ENCODE measurements around the gene SERPINF2. TPM values are rescaled to one million over a fixed set of nuclear protein-coding genes. Genes with fewer than 3 reads are reported as not detected.

SERPINF2 gene
- polyA plus RNA-seq, 1 donor from 2014 or later: not detected

DNA sequence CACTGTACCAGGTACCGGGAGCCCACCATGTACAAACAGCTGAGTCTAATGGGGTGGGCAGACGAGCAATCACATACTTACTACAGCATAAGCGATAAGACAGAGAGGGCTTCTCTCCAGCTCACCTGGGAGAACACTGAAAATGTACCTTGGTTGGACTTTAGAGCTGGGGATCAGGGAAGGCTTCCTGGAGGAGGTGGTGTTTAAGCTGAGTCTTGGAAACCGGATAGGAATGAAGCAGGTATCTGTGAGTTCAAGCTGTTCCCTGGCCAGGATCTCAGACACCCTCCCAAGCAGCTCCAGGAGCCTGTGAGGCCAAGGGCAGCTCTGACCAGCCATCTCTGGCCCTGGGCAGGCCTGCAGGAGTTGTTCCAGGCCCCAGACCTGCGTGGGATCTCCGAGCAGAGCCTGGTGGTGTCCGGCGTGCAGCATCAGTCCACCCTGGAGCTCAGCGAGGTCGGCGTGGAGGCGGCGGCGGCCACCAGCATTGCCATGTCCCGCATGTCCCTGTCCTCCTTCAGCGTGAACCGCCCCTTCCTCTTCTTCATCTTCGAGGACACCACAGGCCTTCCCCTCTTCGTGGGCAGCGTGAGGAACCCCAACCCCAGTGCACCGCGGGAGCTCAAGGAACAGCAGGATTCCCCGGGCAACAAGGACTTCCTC is 11.2 kb downstream of the SERPINF2 start:
- Histone ChIP-seq H3K27me3 (ENCODE audit: insufficient read depth, low read depth, low read length) (no peaks in the 10 kb centered on the region), H3K9me3 (ENCODE audit: low read length) (no peaks in the 10 kb centered on the region), H3K36me3 (ENCODE audit: insufficient read depth, low read length) (no peaks in the 10 kb centered on the region), H3K4me3 (ENCODE audit: low read length) (no peak overlapping the region), H3K9me2 (ENCODE audit: insufficient read depth, low read length) (no peaks in the 10 kb centered on the region), H3K4me2 (ENCODE audit: low read length) (no peak overlapping the region), H3K9ac (ENCODE audit: low read length) (no peak overlapping the region), H3K27ac (ENCODE audit: low read length) (no peak overlapping the region), H2AFZ (ENCODE audit: low read depth, low read length) (no peak overlapping the region), H3F3A (ENCODE audit: insufficient read depth, low read length, poor library complexity, severe bottlenecking) (no peaks in the 10 kb centered on the region), H3K79me2 (replicated peaks; ENCODE audit: insufficient read depth, low read length) (no peaks in the 10 kb centered on the region), H4K20me1 (ENCODE audit: insufficient read depth) (no peaks in the 10 kb centered on the region)
- TF ChIP-seq MXI1 (conservative IDR thresholded peaks at IDR 0.05; ENCODE audit: poor library complexity, severe bottlenecking): no peak
- no peak for TF ChIP-seq EZH2 (IDR thresholded peaks at IDR 0.05; ENCODE audit: borderline replicate concordance, insufficient read depth, low read length, poor library complexity, severe bottlenecking)
- TF ChIP-seq TAF1 (IDR thresholded peaks at IDR 0.05; ENCODE audit: low read depth): no peak

DNA sequence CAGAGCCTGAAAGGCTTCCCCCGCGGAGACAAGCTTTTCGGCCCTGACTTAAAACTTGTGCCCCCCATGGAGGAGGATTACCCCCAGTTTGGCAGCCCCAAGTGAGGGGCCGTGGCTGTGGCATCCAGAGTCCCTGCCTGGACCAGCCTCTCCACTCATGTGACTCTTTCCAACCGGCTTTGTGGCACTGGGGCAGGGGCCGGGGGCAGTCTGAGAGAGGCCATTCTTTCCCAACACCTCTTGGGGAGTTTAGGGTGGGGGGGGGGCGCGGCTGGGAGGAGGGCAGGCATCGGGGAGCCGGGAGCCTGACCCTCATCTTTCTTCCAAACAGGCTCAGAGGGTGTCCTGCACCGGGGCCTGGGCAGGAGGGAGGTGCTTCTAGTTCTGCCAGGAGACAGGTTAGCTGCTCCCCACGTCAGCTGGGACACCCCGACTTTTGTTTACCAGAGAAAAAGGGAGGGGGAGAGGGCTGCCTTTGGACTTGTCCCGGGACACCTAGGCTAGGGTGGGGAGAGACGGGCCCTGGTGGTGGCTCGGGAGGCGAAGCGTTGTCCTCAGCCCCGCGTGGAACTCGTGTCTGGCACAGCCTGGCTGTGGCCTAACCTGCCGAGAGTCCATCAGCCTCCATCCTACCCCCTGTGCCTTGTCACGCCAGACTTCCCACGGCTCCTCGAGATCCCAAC is 11.9 kb downstream of the SERPINF2 start:
- Histone ChIP-seq H3K27ac (ENCODE audit: low read length) (no peak overlapping the region), H4K20me1 (ENCODE audit: insufficient read depth) (no peaks in the 10 kb centered on the region), H3K79me2 (replicated peaks; ENCODE audit: insufficient read depth, low read length) (no peaks in the 10 kb centered on the region), H3F3A (ENCODE audit: insufficient read depth, low read length, poor library complexity, severe bottlenecking) (no peaks in the 10 kb centered on the region), H2AFZ (ENCODE audit: low read depth, low read length) (no peak overlapping the region), H3K4me2 (ENCODE audit: low read length) (no peak overlapping the region), H3K9ac (ENCODE audit: low read length) (no peak overlapping the region), H3K9me3 (ENCODE audit: low read length) (no peaks in the 10 kb centered on the region), H3K4me3 (ENCODE audit: low read length) (no peak overlapping the region), H3K36me3 (ENCODE audit: insufficient read depth, low read length) (no peaks in the 10 kb centered on the region), H3K9me2 (ENCODE audit: insufficient read depth, low read length) (no peaks in the 10 kb centered on the region), H3K27me3 (ENCODE audit: insufficient read depth, low read depth, low read length) (no peaks in the 10 kb centered on the region)
- TF ChIP-seq RAD21 (conservative IDR thresholded peaks at IDR 0.05): no peak

DNA sequence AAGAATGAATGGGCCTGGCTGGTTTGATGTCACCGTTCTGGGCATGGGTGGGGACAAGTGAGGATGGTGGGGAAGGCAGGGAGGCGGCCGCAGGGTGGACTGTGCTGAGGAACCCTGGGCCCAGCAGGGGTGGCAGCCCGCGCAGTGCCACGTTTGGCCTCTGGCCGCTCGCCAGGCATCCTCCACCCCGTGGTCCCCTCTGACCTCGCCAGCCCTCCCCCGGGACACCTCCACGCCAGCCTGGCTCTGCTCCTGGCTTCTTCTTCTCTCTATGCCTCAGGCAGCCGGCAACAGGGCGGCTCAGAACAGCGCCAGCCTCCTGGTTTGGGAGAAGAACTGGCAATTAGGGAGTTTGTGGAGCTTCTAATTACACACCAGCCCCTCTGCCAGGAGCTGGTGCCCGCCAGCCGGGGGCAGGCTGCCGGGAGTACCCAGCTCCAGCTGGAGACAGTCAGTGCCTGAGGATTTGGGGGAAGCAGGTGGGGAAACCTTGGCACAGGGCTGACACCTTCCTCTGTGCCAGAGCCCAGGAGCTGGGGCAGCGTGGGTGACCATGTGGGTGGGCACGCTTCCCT is 12.7 kb downstream of the SERPINF2 start:
- Histone ChIP-seq H3K4me2 (ENCODE audit: low read length) (no peak overlapping the region), H3K36me3 (ENCODE audit: insufficient read depth, low read length) (no peaks in the 10 kb centered on the region), H3K9me2 (ENCODE audit: insufficient read depth, low read length) (no peaks in the 10 kb centered on the region), H3K27ac (ENCODE audit: low read length) (no peak overlapping the region), H3K9ac (ENCODE audit: low read length) (no peak overlapping the region), H3K9me3 (ENCODE audit: low read length) (no peaks in the 10 kb centered on the region), H4K20me1 (ENCODE audit: insufficient read depth) (no peaks in the 10 kb centered on the region), H3K27me3 (ENCODE audit: insufficient read depth, low read depth, low read length) (no peaks in the 10 kb centered on the region), H2AFZ (ENCODE audit: low read depth, low read length) (no peak overlapping the region), H3K79me2 (replicated peaks; ENCODE audit: insufficient read depth, low read length) (no peaks in the 10 kb centered on the region), H3F3A (ENCODE audit: insufficient read depth, low read length, poor library complexity, severe bottlenecking) (no peaks in the 10 kb centered on the region), H3K4me3 (ENCODE audit: low read length) (no peak overlapping the region)
- TF ChIP-seq, protein P1, sequence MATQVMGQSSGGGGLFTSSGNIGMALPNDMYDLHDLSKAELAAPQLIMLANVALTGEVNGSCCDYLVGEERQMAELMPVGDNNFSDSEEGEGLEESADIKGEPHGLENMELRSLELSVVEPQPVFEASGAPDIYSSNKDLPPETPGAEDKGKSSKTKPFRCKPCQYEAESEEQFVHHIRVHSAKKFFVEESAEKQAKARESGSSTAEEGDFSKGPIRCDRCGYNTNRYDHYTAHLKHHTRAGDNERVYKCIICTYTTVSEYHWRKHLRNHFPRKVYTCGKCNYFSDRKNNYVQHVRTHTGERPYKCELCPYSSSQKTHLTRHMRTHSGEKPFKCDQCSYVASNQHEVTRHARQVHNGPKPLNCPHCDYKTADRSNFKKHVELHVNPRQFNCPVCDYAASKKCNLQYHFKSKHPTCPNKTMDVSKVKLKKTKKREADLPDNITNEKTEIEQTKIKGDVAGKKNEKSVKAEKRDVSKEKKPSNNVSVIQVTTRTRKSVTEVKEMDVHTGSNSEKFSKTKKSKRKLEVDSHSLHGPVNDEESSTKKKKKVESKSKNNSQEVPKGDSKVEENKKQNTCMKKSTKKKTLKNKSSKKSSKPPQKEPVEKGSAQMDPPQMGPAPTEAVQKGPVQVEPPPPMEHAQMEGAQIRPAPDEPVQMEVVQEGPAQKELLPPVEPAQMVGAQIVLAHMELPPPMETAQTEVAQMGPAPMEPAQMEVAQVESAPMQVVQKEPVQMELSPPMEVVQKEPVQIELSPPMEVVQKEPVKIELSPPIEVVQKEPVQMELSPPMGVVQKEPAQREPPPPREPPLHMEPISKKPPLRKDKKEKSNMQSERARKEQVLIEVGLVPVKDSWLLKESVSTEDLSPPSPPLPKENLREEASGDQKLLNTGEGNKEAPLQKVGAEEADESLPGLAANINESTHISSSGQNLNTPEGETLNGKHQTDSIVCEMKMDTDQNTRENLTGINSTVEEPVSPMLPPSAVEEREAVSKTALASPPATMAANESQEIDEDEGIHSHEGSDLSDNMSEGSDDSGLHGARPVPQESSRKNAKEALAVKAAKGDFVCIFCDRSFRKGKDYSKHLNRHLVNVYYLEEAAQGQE (IDR thresholded peaks at IDR 0.05; ENCODE audit: borderline replicate concordance): no peak
- TF ChIP-seq, protein P2, sequence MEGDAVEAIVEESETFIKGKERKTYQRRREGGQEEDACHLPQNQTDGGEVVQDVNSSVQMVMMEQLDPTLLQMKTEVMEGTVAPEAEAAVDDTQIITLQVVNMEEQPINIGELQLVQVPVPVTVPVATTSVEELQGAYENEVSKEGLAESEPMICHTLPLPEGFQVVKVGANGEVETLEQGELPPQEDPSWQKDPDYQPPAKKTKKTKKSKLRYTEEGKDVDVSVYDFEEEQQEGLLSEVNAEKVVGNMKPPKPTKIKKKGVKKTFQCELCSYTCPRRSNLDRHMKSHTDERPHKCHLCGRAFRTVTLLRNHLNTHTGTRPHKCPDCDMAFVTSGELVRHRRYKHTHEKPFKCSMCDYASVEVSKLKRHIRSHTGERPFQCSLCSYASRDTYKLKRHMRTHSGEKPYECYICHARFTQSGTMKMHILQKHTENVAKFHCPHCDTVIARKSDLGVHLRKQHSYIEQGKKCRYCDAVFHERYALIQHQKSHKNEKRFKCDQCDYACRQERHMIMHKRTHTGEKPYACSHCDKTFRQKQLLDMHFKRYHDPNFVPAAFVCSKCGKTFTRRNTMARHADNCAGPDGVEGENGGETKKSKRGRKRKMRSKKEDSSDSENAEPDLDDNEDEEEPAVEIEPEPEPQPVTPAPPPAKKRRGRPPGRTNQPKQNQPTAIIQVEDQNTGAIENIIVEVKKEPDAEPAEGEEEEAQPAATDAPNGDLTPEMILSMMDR (IDR thresholded peaks at IDR 0.05; ENCODE audit: poor library complexity, severe bottlenecking): no peak
- TF ChIP-seq SMC3 (conservative IDR thresholded peaks at IDR 0.05; ENCODE audit: poor library complexity): no peak
- TF ChIP-seq RAD21 (conservative IDR thresholded peaks at IDR 0.05): no peak
- no peak for TF ChIP-seq EZH2 (IDR thresholded peaks at IDR 0.05; ENCODE audit: borderline replicate concordance, insufficient read depth, low read length, poor library complexity, severe bottlenecking)
- TF ChIP-seq EP300 (conservative IDR thresholded peaks at IDR 0.05; ENCODE audit: poor library complexity, severe bottlenecking): no peak
- no peak for TF ChIP-seq TAF1 (IDR thresholded peaks at IDR 0.05; ENCODE audit: low read depth)
- TF ChIP-seq MXI1 (conservative IDR thresholded peaks at IDR 0.05; ENCODE audit: poor library complexity, severe bottlenecking): no peak
- TF ChIP-seq POLR2AphosphoS5 (IDR thresholded peaks at IDR 0.05): no peak

Measured in neural cell (in vitro differentiated cells).